SK-N-SH (cell line): ENCODE results near the gene TSKS. TPM values are rescaled to one million over a fixed set of nuclear protein-coding genes. Genes with fewer than 3 reads are reported as not detected.

Experiments
- CTCF ChIA-PET: fragments of 300-600, 350-600 bp; formaldehyde crosslinking; extraction: SDS; loops from one replicate; lab custom pipeline; 2021; lab: Yijun Ruan, JAX
- POLR2A ChIA-PET: fragments of 350-600 bp; sonication (Branson Sonifier 250); formaldehyde crosslinking; extraction: SDS; loops from one replicate; lab custom pipeline; 2020; ENCODE audit warnings: antibody characterized with exemption, inconsistent platforms; lab: Yijun Ruan, JAX
- DNase-seq: peaks from one replicate; pipeline ENCODE4 v3.0.0; 2012
- H2AFZ ChIP-seq: fragments of 200-600 bp; sonication (generic); 2 replicates; pipeline ENCODE4 v1.8.1; 2016; ENCODE audit warnings: antibody characterized with exemption, mild to moderate bottlenecking, low read depth
- H3F3A ChIP-seq: fragments of 200-600 bp; sonication (generic); replicated peaks from 2 replicates; pipeline ENCODE3; 2016; ENCODE audit warnings: antibody characterized with exemption, mild to moderate bottlenecking; ENCODE audit not compliant: insufficient read depth
- H3K27ac ChIP-seq, 2 experiments: fragments of 200-500 bp in 1 of 2; fragments of 200-600 bp in 1 of 2; sonication (Bioruptor generic) in 1 of 2; sonication (generic), shearing (Covaris generic) in 1 of 2; 2 replicates each; pipeline versions ENCODE4 v1.5.1 to v1.6.1; 2014 to 2016; ENCODE audit warnings: low read depth in 2 of 2, inconsistent platforms in 1 of 2, low read length in 1 of 2, mild to moderate bottlenecking in 1 of 2, mixed read lengths in 1 of 2
- H3K27me3 ChIP-seq: fragments of 200-600 bp; sonication (generic), shearing (Covaris generic); 2 replicates; pipeline ENCODE4 v1.6.1; 2016; ENCODE audit warnings: mixed run types; ENCODE audit not compliant: insufficient read depth
- H3K36me3 ChIP-seq, 2 experiments: fragments of 200-500 bp in 1 of 2; fragments of 200-600 bp in 1 of 2; sonication (Bioruptor generic) in 1 of 2; sonication (generic) in 1 of 2; replicated peaks in 1 of 2; 2 replicates each; pipeline versions ENCODE3 to v1.5.1; 2014 to 2016; ENCODE audit warnings: low read length in 1 of 2, mild to moderate bottlenecking in 1 of 2; ENCODE audit not compliant: insufficient read depth in 2 of 2, control insufficient read depth in 1 of 2
- H3K4me1 ChIP-seq, 2 experiments: fragments of 200-500 bp in 1 of 2; fragments of 200-600 bp in 1 of 2; sonication (Bioruptor generic) in 1 of 2; sonication (generic), shearing (Covaris generic) in 1 of 2; 2 replicates each; pipeline versions ENCODE4 v1.5.1 to v1.6.1; 2014 to 2016; ENCODE audit warnings: low read depth in 1 of 2, low read length in 1 of 2, mixed run types in 1 of 2; ENCODE audit not compliant: insufficient read depth in 2 of 2, control insufficient read depth in 1 of 2
- H3K4me2 ChIP-seq: fragments of 200-600 bp; sonication (generic), shearing (Covaris generic); 2 replicates; pipeline ENCODE4 v1.6.1; 2017; ENCODE audit warnings: mixed run types
- H3K4me3 ChIP-seq, 2 experiments: fragments of 200-500 bp in 1 of 2; fragments of 200-600 bp in 1 of 2; sonication (Bioruptor generic) in 1 of 2; sonication (generic), shearing (Covaris generic) in 1 of 2; 2 replicates each; pipeline versions ENCODE4 v1.5.1 to v1.8.1; 2014 to 2016; ENCODE audit warnings: low read depth in 2 of 2, inconsistent platforms in 1 of 2, low read length in 1 of 2, mild to moderate bottlenecking in 1 of 2, mixed read lengths in 1 of 2, moderate library complexity in 1 of 2
- H3K79me2 ChIP-seq: fragments of 200-600 bp; sonication (generic); 2 replicates; pipeline ENCODE4 v1.8.1; 2017; ENCODE audit warnings: mild to moderate bottlenecking; ENCODE audit not compliant: insufficient read depth
- H3K9ac ChIP-seq: fragments of 200-600 bp; sonication (generic); 2 replicates; pipeline ENCODE4 v1.6.1; 2017; ENCODE audit warnings: mixed run types
- H3K9me2 ChIP-seq: fragments of 200-600 bp; sonication (generic); 2 replicates; pipeline ENCODE4 v1.6.1; 2017; ENCODE audit warnings: mixed run types
- H3K9me3 ChIP-seq: fragments of 200-600 bp; sonication (generic); 2 replicates; pipeline ENCODE4 v1.6.1; 2017; ENCODE audit warnings: mixed run types, mild to moderate bottlenecking, moderate library complexity
- H4K20me1 ChIP-seq: fragments of 200-600 bp; sonication (generic); 2 replicates; pipeline ENCODE4 v1.6.1; 2017; ENCODE audit warnings: mild to moderate bottlenecking, mixed run types; ENCODE audit not compliant: insufficient read depth
- CTCF ChIP-seq: fragments of 200-600 bp; sonication (generic); IDR thresholded peaks from 2 replicates; pipeline ENCODE4 v1.6.1; 2017; ENCODE audit warnings: antibody characterized with exemption, mild to moderate bottlenecking, moderate library complexity
- EP300 ChIP-seq, 2 experiments: IDR thresholded peaks; 2 replicates each; pipeline versions ENCODE4 v1.4.0 to v1.6.1; 2012; ENCODE audit warnings: borderline replicate concordance in 1 of 2, low read depth in 1 of 2, low read length in 1 of 2
- FOSL2 ChIP-seq: IDR thresholded peaks from 2 replicates; pipeline ENCODE4 v1.4.0; 2012; ENCODE audit warnings: low read depth, mild to moderate bottlenecking, moderate library complexity, borderline replicate concordance
- FOXJ3 ChIP-seq: sonication (generic); formaldehyde crosslinking; IDR thresholded peaks from 2 replicates; pipeline ENCODE4 v1.5.1; 2020; ENCODE audit warnings: mild to moderate bottlenecking, missing genetic modification reagents
- GABPA ChIP-seq: IDR thresholded peaks from 2 replicates; pipeline ENCODE4 v1.4.0; 2012; ENCODE audit warnings: low read depth, mild to moderate bottlenecking
- IRF3 ChIP-seq: fragments of 150-350 bp; IDR thresholded peaks from 2 replicates; pipeline ENCODE4 v1.6.1; 2016; ENCODE audit warnings: mild to moderate bottlenecking, low read depth, low read length
- JUND ChIP-seq: IDR thresholded peaks from 2 replicates; pipeline ENCODE4 v1.4.0; 2012
- POLR2AphosphoS5 ChIP-seq: IDR thresholded peaks from 2 replicates; pipeline ENCODE4 v1.6.1; 2012; ENCODE audit warnings: low read depth, low read length
- RCOR1 ChIP-seq: fragments of 150-350 bp; IDR thresholded peaks from 2 replicates; pipeline ENCODE4 v1.6.1; 2017; ENCODE audit warnings: antibody characterized with exemption, low read length
- RFX5 ChIP-seq: IDR thresholded peaks from 2 replicates; pipeline ENCODE4 v1.6.1; 2012; ENCODE audit warnings: mild to moderate bottlenecking, improper control_type of control experiment, low read length
- RXRA ChIP-seq: IDR thresholded peaks from 2 replicates; pipeline ENCODE4 v1.4.0; 2012; ENCODE audit warnings: low read depth, mild to moderate bottlenecking, borderline replicate concordance
- SIN3A ChIP-seq: IDR thresholded peaks from 2 replicates; pipeline ENCODE4 v1.6.1; 2012; ENCODE audit warnings: low read depth, mild to moderate bottlenecking, low read length, moderate library complexity, borderline replicate concordance
- TCF12 ChIP-seq: IDR thresholded peaks from 2 replicates; pipeline ENCODE4 v1.4.0; 2012
- USF1 ChIP-seq: IDR thresholded peaks from 2 replicates; pipeline ENCODE4 v1.4.0; 2012; ENCODE audit warnings: low read depth, borderline replicate concordance
- USF2 ChIP-seq: fragments of 150-350 bp; IDR thresholded peaks from 2 replicates; pipeline ENCODE4 v1.6.1; 2017; ENCODE audit warnings: antibody characterized with exemption, low read length, low read depth, borderline replicate concordance
- WGBS: methylation state at CpG from one replicate; pipeline ENCODE4 v1.1.6; 2017; ENCODE audit warnings: low lambda C conversion rate; 5-methylcytosine and 5-hydroxymethylcytosine counted together
- polyA plus RNA-seq, 3 experiments: library from polyadenylated mRNA; depleted of rRNA; stranded (reverse); fragments of >200 nt; gene quantifications; 2 replicates each; pipeline ENCODE4 v1.2.3, GENCODE V29; 2012

Gene TSKS
- polyA plus RNA-seq, 1 of the 3 experiments (the other 2 are of a cell fraction): not detected

GRCh38 chr19:49749055-49749716, 13.9 kb downstream of the TSKS start:
- no peaks in the 10 kb centered on the region for H4K20me1 ChIP-seq
- no peak overlapping the region for H3K4me3 ChIP-seq
- peak; percentile 58 for DNase-seq
- TF ChIP-seq USF1: peak; percentile 94
- TF ChIP-seq FOSL2: no peak
- TF ChIP-seq IRF3: no peak
- no peak for TF ChIP-seq GABPA
- no peak for TF ChIP-seq RXRA
- no peak for TF ChIP-seq CTCF
- TF ChIP-seq TCF12: no peak
- TF ChIP-seq JUND: no peak
- no peak for TF ChIP-seq FOXJ3 (CRISPR knock-in tag)
- TF ChIP-seq, all 33 proteins: peak for 1
- Histone ChIP-seq H2AFZ (no peak overlapping the region), H3K27me3 (no peaks in the 10 kb centered on the region), H3K9ac (no peak overlapping the region), H3K9me2 (no peaks in the 10 kb centered on the region), H3K4me1 (no peaks in the 10 kb centered on the region), H3K36me3 (no peaks in the 10 kb centered on the region), H3K4me2 (no peak overlapping the region), H3K27ac (no peak overlapping the region), H3K9me3 (no peaks in the 10 kb centered on the region), H3K79me2 (no peaks in the 10 kb centered on the region), H3F3A (peaks cover 4% of the 10 kb centered on the region)
- POLR2A ChIA-PET: no interaction called here
- 57% methylated on average over 6 of the region's 6 CpGs for WGBS
- CTCF ChIA-PET: interaction anchor here (0.8 to 1.3 kb wide), 2 partner anchors 12 to 35 kb away, joined by 3 read pairs; no protein-coding TSS in a partner anchor

- POLR2A ChIA-PET: no interaction called here
- Histone ChIP-seq H3K4me1 (no peaks in the 10 kb centered on the region), H2AFZ (no peak overlapping the region), H4K20me1 (no peaks in the 10 kb centered on the region), H3K9me3 (no peaks in the 10 kb centered on the region), H3K9me2 (no peaks in the 10 kb centered on the region), H3K4me2 (no peak overlapping the region), H3K27ac (no peak overlapping the region), H3K27me3 (no peaks in the 10 kb centered on the region), H3K36me3 (no peaks in the 10 kb centered on the region), H3F3A (peaks cover 4% of the 10 kb centered on the region), H3K4me3 (no peak overlapping the region), H3K9ac (no peak overlapping the region), H3K79me2 (no peaks in the 10 kb centered on the region)
- DNase-seq: peak; percentile 81
- 71% methylated on average over 47 of the region's 52 CpGs for WGBS
- TF ChIP-seq POLR2AphosphoS5 (no peak), USF2 (no peak), SIN3A (no peak), EP300 (IDR thresholded peaks at IDR 0.05; ENCODE audit: borderline replicate concordance in 1 of 2, low read depth in 1 of 2, low read length in 1 of 2) (no peak), FOSL2 (no peak), RCOR1 (no peak), RXRA (no peak), RFX5 (no peak)
- CTCF ChIA-PET: interaction anchor here (0.9 kb wide), 1 partner anchor 29 kb away, joined by 6 read pairs; no protein-coding TSS in a partner anchor
These were observed 16.7 kb downstream of the TSKS start for GRCh38 chr19:49746206-49746958.
